ENCODE measurements around the gene PAX8.

DNA sequence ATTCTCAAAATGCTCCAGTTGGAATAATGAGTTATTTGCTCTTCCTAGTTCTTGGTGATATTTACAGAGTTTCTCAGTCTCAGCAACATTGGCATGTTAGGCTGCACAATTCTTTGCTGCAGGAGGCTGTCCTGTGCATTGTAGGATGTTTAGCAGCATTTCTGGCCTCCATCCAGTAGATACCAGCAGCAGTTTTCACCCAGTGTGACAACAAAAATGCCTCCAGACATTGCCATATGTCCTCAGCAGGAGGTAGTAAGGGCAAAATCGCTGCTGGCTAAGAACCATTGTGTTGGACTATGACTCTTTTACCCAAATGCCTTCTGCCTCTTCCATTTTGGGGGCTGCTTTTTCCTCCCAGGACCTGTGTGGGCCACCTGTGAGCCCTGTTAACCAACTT is 50.4 kb downstream of the PAX8 start:
- TF ChIP-seq, protein P1, sequence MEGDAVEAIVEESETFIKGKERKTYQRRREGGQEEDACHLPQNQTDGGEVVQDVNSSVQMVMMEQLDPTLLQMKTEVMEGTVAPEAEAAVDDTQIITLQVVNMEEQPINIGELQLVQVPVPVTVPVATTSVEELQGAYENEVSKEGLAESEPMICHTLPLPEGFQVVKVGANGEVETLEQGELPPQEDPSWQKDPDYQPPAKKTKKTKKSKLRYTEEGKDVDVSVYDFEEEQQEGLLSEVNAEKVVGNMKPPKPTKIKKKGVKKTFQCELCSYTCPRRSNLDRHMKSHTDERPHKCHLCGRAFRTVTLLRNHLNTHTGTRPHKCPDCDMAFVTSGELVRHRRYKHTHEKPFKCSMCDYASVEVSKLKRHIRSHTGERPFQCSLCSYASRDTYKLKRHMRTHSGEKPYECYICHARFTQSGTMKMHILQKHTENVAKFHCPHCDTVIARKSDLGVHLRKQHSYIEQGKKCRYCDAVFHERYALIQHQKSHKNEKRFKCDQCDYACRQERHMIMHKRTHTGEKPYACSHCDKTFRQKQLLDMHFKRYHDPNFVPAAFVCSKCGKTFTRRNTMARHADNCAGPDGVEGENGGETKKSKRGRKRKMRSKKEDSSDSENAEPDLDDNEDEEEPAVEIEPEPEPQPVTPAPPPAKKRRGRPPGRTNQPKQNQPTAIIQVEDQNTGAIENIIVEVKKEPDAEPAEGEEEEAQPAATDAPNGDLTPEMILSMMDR (IDR thresholded peaks at IDR 0.05; ENCODE audit: low read depth, low read length) = no peak
- no peak for TF ChIP-seq EZH2phosphoT487 (IDR thresholded peaks at IDR 0.05; ENCODE audit: low read depth)
